Head of caudate nucleus (tissue), 42 donors: ENCODE measurements around the gene TMEM130.

Experiments
- DNase-seq, 42 donors: peaks; one replicate each; pipeline versions ENCODE4 v3.0.0 to v3.0.0-alpha.2; 2020 to 2021; ENCODE audit warnings: mixed read lengths in 7 of 42
- intact Hi-C: fragments of 100-400 bp; cut with DNase I; formaldehyde crosslinking; loops from one replicate; pipeline ENCODE4 v1.15.0; 2022

TMEM130 gene

GRCh38 chr7:98826811-98827231 is 43.0 kb downstream of the TMEM130 start:
- peak in 41 of 42 donors; percentile 26 to 78 (median 62) for DNase-seq
- intact Hi-C loops: no loop called here

DNA sequence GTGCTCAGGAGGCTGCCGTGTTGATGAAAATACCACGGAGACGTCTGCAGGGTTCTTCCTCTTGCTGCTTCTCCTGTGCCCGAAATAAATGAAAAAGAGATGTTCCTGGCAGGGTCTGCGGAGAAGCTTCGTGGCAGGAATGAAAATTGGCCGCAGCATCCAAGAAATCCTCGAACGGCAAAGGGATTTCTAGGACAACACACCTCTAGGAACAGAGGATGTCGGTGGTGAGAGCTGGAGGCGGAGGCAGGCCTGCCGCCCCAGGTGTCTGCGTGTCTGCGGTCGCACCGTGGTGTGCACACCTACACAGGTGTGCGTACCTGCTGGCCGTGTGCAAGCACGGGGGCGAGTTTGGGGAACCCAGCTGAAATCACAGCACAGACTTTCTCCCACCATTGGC is 43.4 kb downstream of the TMEM130 start:
- DNase-seq: no peak
- intact Hi-C loops: no loop called here

DNA sequence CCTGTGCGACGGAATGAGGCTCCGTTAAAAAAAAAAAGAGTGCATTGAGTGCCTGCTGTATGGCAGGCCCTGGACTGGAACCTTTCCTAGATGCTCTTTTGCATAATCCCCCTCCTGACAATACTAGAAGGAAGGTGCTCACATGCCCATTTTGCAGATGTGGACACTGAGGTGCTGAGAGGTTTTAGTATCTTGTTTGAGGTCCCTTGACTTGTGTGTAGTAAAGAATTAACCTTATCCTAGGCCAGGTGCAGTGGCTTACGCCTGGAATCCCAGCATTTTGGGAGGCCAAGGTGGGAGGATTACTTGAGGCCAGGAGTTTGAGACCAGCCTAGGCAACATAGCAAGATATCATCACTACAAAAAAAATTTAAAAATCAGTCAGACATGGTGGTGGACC is 46.6 kb downstream of the TMEM130 start:
- no peak for DNase-seq
- intact Hi-C loops: no loop called here

GRCh38 chr7:98821348-98821747 is 48.5 kb downstream of the TMEM130 start:
- intact Hi-C loops: no loop called here
- no peak for DNase-seq

GRCh38 chr7:98816967-98817710 is 52.7 kb downstream of the TMEM130 start:
- intact Hi-C loops: no loop called here

DNA sequence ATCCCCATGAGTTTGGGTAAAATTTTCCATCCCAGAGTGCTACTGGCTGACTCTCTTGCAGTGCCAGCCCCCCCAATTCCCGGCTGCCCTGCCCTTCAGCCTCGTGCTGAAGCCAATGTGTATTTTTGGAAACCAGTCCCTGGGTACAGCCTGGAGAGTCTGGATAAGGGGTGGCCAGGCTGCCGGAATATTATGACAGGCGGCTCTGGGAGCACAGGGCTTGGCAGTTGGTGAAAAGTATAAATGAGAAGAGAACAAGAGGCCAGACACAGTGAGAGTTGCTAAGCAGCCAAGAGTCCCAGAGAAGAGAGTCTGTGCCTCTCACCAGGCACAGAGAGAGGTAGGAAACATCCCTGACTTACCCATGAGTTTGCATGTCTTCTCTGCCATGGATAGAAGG is 53.6 kb downstream of the TMEM130 start:
- peak in 2 of 42 donors; percentile 12 to 13 for DNase-seq
- intact Hi-C loops: no loop called here

More at GRCh38 chr7:98816967-98817710, 52.7 kb downstream of the TMEM130 start:
- DNase-seq: no peak

GRCh38 chr7:98815313-98815712 is 54.5 kb downstream of the TMEM130 start:
- intact Hi-C loops: no loop called here
- no peak for DNase-seq

GRCh38 chr7:98811299-98811698 is 58.5 kb downstream of the TMEM130 start:
- DNase-seq: no peak
- intact Hi-C loops: no loop called here

DNA sequence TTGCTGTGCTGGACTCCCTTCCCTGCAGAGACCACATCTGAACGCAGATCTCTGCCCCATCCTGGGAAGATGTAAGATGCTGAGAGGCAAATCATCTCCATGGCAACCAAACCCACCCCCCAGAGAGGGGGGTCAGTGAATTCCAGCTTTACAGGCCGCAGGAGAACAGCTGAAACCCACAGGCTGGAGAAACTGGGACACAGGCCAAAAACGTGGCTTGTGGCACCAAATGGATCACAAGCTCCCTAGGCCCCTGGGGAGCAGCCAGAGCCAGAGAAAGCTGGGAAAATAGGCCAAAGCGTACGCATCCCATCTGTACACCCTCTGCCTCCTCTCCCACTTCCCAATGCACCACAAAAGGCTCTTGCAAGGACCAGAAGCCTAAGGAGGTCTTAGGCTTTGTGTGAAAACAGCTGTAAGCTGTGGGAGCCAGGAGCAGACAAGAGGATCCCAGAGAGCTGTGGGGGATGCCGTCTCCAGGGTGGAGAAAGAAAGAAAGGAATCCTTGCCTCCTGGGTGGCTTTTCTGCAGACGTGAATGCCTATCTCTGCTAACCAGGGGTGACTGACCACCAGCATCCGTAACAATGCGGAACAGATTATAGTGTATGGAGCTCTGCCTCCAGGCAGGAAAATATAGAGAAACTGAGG is 59.5 kb downstream of the TMEM130 start:
- DNase-seq: peak in 11 of 42 donors; percentile 2 to 35 (median 16)
- intact Hi-C loops: no loop called here

GRCh38 chr7:98808751-98809460 is 60.9 kb downstream of the TMEM130 start:
- intact Hi-C loops: no loop called here
- no peak for DNase-seq

DNA sequence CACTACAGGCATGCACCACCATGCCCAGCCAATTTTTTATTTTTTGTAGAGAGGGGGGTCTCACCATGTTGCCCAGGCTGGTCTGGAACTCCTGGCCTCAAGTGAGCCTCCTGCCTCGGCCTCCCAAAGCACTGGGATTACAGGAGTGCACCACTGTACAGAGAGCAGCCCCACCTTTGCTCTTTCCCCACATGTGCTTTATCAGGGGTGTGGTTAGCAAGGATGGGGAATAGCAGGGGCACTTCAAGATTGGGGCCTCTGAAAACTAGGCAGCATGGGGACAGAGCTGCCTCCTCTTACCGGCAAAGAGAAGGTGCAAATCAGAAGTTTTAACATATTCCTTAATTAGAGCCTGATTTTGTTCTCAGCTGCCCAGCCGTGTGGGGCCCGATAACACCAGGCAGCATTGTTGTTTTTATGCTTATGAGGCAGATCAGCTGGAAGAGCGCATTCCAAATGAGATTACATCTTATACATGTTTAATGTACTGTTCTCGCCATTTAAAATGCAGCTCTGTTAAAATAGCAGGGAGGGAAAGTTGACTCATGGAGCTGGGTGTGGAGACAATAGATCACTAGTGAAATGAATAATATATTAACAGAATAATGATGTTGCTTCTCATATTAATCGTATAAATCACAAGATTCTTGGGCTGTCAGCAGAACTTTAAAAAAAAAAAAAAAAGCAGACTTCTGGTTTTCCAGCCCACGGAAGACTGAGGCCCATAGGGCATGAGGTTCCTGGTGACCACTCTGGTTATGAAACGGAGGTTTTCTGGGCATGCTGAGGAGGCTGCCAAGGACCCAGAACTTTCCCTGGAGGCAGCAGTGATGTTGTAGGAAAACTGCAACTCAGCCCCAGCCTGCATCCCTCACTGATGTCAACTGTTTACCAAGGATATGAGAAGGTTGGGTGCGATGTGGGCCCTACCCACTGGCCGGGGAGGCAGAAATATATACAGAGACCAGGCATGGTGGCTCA is 62.5 kb downstream of the TMEM130 start:
- intact Hi-C loops: no loop called here
- no peak for DNase-seq

DNA sequence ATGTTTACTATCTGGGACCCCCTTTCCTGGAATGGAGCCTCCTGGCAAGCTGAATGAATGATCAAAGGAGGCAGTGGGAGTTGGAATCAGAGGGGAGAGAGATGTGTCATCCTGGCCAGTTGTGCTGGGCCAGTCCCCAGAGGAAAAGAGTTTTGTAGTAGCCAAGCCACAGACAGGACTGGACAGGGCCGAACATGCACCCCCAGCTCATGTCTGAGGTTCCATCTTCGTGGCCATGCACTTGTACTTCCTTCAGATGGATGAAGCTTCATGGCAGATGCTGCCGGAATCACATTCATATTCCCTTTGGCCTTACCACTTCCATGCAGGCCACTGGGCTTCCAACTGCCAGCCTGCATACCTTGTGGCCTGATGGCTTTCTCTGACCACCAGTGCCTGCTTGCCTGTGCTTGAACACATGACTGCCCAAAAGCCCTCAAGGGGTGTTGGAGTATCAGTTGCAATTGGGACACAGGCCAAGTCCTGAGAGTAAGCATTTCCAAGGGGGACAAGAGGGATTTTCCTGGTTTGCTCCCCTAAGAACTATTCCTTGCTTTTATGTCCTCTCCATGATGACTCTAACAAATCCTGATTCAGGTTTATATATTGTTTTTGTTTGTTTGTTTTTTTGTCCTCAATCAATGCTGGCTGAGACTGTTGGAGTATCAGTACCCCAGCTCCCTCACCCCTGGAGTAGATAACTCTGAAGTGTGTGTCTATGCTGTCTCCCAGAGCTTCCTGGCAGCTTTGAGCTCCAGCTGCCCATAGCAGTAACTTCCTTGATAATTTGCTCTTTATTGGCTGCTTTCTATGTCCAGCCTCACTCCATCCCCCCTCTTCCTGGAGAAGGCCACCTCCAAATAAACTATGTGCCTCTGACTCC is 63.6 kb downstream of the TMEM130 start:
- intact Hi-C loops: no loop called here
- no peak for DNase-seq

- DNase-seq: no peak
- intact Hi-C loops: no loop called here
Measured at GRCh38 chr7:98802781-98803110, 67.1 kb downstream of the TMEM130 start.

- intact Hi-C loops: no loop called here
- DNase-seq: peak in 11 of 42 donors; percentile 9 to 61 (median 23)
Measured at GRCh38 chr7:98802088-98802780, 67.6 kb downstream of the TMEM130 start.

DNA sequence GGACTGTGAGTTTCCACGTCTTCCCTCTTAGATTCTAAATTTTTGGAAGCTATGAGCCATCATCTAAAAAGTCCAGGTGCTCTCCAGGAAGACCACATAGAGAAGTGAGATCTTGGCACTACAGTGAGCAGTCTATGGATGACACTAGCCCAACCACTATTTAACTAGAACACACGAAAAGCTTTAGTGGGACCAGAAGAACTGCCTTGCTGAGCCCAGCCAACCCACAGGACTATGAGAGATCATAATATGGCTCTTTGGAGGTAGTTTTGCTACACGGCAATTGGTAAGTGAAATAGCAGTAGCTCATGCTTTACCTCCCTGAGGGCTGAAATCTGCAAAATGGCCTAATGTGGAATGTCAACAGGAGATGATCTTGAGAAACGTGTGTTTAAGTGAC is 68.8 kb downstream of the TMEM130 start:
- intact Hi-C loops: no loop called here
- DNase-seq: no peak

DNA sequence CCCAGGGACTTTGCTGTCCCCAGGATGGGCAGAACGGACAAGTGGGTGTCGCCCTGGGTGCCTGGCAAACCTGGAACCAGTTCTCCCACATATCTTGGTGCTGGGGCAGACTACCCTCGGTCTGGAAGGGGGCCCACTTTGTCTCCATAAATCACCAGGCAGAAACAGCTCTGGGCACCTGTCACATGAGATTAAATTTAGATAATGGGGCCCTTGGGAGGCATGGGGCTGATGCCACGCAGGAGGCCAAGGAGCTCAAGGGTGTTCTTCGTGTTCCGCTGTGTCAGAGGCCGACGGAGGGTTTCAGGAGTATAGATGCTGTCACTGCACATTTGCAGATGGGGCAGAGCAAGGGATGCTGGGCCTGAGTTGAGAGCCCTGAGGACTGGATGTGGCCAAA is 72.7 kb downstream of the TMEM130 start:
- DNase-seq: no peak
- intact Hi-C loops: no loop called here
